DMS53 treated with DMSO at 0.1 percent for 48 hours (cell line): ENCODE measurements around the gene ACLY.
"Not testable (repeated sequence)": the region's sequence is repeated elsewhere in the genome, so short reads cannot be mapped to it uniquely, and the experiment has no call there.

Experiments
- DNase-seq: peaks from one replicate; lab custom pipeline; 2025; ENCODE audit not compliant: unreplicated experiment; lab: John Stamatoyannopoulos, UW

Gene ACLY

GRCh38 chr17:41873559-41874292, 45.0 kb downstream of the ACLY start:
- DNase-seq: no peak

GRCh38 chr17:41871789-41872188, 47.0 kb downstream of the ACLY start:
- no peak for DNase-seq

- DNase-seq: peak; percentile 15
Measured at GRCh38 chr17:41870627-41871026, 48.1 kb downstream of the ACLY start.

- no peak for DNase-seq
Measured at GRCh38 chr17:41870097-41870496, 48.7 kb downstream of the ACLY start.

- no peak for DNase-seq
Measured at GRCh38 chr17:41869426-41869825, 49.3 kb downstream of the ACLY start.

GRCh38 chr17:41868568-41868967, 50.2 kb downstream of the ACLY start:
- DNase-seq: no peak

GRCh38 chr17:41865596-41865893, 53.2 kb downstream of the ACLY start:
- DNase-seq: no peak

- peak; percentile 59 for DNase-seq
Measured at GRCh38 chr17:41864836-41865595, 53.7 kb downstream of the ACLY start, which contains the start of gene KLHL11. Gene KLHL11 (minus strand): TSS chr17:41865423. CDS start chr17:41865370, 53 bp downstream.

- no peak for DNase-seq
Measured at GRCh38 chr17:41864498-41864835, 54.3 kb downstream of the ACLY start.

GRCh38 chr17:41863074-41863848, 55.5 kb downstream of the ACLY start:
- DNase-seq: no peak

GRCh38 chr17:41860254-41860931, 58.4 kb downstream of the ACLY start:
- no peak for DNase-seq

GRCh38 chr17:41851382-41851781, 67.4 kb downstream of the ACLY start:
- DNase-seq: not testable (repeated sequence)

GRCh38 chr17:41849251-41849990, 69.3 kb downstream of the ACLY start:
- no peak for DNase-seq

- no peak for DNase-seq
Measured at GRCh38 chr17:41848788-41849187, 70.0 kb downstream of the ACLY start.

- no peak for DNase-seq
Measured at GRCh38 chr17:41844971-41845370, 73.8 kb downstream of the ACLY start.

GRCh38 chr17:41840781-41841180, 78.0 kb downstream of the ACLY start:
- not testable (repeated sequence) for DNase-seq

- DNase-seq: not testable (repeated sequence)
Measured at GRCh38 chr17:41839448-41839847, 79.3 kb downstream of the ACLY start.

GRCh38 chr17:41837761-41838538, 80.8 kb downstream of the ACLY start, which contains the start of gene KLHL10:
Gene KLHL10 (plus strand): TSS chr17:41837825. CDS start chr17:41837933, 108 bp downstream.
- DNase-seq: no peak

GRCh38 chr17:41836550-41837196, 82.1 kb downstream of the ACLY start:
- DNase-seq: no peak
